NCI-H748 (cell line): ENCODE measurements around the gene CLIP4.

ENCODE experiments used
- DNase-seq: peaks from one replicate; lab custom pipeline; 2025; ENCODE audit not compliant: unreplicated experiment; lab: John Stamatoyannopoulos, UW

CLIP4 gene

DNA sequence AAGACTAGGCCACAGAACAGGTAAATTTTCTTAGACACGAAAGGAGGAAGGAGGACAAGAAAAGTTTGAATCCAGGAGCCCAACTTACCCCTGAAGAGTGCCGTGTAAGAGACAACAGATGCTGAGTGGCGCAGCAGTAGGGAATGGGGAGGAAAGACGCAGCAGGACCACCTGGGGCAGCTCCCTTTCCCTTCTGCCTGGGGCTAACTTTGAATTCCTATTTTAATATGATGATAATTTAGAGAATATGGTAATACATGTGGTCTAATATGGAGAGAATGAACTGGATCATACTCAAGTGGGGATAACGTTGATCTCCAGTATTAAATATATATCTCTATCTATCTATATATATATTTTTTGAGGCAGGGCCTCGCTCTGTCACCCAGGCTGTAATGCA is 69.3 kb downstream of the CLIP4 start:
- no peak for DNase-seq

DNA sequence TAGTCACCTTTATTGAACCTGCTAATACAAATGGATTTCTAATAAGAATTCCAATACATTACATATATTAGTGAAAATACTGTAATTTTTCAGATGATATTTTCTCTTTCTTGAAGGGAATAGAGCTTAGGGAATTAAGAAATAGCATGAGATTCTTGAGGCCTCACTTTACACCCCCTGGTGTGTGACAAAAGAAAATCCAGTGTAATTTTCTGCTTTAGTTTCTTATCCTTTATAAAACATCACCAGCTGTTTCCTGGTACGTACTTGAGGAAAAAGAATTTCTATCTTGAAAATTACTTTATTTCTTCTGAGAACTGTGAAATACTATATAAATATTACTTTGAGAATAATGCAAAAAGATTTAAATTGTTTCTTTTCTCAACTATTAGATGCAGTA is 71.6 kb downstream of the CLIP4 start:
- no peak for DNase-seq

DNA sequence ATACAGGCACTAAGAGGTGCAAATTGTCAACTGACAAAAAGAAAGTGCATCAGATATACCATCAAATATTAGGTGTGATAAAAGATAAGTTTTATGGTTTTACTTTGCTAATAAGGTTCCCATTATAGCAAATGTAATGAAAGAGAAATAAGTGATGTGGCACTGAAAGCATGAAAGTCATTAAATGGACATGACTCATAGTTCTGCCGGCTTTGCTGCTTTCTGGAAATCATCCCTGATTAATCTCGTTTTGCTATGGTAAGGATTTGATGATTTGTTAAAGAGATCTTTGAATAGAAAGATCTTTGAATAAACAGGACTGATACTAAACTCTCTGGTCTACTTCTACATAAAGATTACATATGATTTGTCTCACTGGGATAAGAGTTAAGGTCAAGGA is 72.7 kb downstream of the CLIP4 start:
- no peak for DNase-seq

DNA sequence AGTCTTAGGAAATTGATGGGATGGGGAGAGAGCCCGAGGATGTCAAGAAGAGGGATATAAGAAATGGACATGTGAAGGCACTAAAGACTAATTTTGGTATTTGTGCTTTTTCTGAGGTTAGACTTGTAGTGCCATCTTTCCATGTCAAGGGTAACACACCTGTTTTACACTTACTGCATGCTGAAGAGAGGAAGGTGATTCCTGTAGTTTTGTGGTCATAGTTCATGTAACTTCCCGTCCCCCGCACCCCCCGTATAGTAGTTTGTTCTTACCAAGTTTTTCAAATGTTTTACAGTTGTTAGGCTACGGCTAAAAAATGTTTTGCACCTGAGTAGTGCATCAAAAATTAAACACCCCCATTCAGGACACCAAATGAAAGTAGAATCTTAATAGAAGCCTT is 73.8 kb downstream of the CLIP4 start:
- no peak for DNase-seq

DNA sequence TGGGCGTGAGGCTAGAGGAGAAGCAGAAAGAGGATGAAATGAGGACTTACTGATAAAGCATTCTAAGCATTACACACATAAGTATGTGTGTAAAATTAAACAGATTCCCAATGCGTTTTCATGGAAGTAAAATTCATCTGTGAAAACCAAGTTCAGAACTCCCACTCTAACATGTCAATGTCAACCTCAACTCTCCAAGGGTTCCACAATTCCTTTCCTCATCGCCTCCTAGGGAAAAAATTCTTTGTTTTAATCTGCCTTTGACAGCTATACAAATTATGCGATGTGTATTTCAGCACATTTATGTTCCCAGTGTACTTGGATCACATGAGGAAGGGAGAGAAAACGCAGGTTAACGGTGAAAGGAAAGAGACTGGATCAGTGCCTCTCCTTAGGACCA is 76.6 kb downstream of the CLIP4 start:
- DNase-seq = no peak

DNA sequence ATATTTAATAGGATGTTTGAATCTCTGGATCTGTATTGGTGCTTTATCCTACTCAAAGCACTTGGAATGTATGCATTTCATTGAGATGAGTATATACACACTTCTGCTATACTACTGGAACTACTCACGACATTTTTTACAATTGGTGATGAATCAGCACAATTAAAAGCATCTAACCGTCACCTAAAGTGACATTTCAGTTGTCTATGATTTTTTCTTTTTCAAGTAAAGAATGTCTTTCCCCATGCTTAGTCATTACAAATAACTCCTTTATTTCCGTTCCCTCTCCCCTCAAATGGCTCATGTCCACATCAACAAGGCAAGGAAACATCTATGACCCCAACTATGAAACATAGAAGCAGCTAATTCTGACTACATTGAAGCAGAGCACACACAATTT is 77.3 kb downstream of the CLIP4 start:
- no peak for DNase-seq

DNA sequence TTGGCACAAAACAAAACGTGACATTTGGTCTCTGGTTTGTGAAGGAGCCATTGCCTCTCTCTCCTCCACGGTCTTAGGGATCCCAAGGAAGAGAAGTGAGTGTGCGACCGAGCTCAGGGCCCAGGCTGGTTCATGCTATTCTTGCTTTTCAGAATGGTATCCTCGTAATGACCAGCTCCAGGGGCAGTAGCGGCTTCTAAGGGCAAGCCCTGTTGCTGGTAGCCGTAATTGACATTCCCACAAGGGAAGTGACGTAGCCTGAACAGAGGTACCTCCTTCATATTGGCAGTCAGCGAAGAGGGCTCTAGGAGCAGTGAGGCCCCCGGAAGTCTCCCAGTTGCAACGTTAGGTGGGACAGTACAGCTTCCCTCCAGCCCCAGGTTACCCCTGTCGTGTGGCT is 77.9 kb downstream of the CLIP4 start:
- DNase-seq = no peak

DNA sequence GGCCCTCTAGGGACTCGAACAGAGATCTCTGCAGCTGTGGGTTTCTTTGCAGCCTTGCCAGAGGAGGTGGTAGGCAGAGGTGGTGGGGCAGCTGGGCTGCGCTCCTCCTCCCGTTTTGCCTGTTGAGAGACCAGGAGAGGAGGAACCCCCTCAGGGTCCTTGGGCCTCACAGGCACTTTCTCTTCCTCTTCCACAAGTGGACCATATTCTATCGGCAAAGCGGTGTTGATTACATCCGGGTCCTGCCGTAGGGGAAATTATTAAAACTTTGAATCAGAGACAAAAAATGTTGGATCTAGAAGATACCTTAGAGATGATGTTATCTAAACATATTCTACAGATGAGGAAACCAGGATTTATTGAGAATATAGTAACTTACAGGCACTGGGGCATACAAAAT is 78.5 kb downstream of the CLIP4 start:
- DNase-seq = no peak

DNA sequence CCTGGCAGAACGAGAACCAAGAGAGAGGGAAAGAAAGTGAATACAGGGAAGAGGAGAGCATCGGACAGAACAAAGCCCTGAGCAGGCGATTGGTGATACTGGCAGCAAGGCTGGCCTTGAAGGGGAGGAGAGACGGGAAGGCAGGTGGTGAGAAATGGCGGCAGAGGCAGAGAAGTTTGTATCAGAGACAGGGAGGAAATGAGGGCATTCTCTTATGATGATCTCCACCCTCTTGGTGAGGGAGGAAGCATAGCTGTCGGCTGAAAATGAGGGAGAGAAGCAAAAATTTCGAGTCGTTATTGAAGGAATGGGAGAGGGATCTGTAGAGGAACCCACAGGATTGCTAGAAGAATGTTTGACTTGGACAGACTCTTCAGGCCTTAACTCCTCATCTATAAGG is 80.6 kb downstream of the CLIP4 start:
- no peak for DNase-seq

DNA sequence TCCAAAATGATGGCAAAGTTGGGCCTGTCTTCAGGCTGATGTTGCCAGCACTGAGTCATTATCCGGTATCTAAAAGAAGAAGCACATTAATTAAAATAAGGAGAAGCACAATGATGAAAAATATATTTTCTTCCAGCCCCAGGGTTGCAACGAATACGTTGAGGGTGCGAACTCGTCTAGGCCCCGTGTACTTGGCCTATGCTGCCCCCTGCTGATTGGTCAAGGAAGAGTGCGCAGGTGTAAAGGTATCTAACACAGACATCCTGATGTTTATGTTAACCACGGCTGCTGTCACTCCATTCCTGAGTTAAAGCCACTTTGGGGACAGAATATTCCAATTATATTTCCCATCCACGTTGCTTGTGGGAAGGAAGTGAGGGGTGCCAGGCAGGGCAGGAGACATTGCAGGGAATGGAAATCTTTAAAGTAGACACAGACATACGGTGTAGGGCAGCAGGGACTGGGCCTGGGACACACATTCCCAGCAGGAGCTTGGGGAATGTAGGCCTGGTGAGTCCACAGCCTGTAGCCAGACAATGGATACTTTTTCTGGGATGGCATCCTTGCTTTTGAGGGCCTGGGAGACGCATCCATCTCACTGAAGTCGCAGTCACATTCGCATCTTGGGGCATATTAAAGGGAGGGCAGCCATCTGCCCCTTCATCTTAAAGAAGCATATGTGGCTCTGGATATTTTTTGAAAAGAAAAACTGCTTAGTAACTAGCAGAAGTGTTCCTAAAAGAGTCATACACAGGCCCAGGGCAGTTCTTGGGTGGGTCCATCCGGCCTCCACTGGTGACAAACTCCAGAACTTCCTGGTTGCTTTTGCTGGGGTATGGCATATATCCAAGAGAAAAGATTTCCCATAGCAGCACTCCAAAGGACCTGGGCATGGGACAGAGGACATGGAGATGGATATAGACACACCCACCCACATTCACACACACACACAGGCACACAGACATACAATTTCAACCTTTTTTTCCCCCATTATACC is 81.9 kb downstream of the CLIP4 start:
- DNase-seq = peak; percentile 46

DNA sequence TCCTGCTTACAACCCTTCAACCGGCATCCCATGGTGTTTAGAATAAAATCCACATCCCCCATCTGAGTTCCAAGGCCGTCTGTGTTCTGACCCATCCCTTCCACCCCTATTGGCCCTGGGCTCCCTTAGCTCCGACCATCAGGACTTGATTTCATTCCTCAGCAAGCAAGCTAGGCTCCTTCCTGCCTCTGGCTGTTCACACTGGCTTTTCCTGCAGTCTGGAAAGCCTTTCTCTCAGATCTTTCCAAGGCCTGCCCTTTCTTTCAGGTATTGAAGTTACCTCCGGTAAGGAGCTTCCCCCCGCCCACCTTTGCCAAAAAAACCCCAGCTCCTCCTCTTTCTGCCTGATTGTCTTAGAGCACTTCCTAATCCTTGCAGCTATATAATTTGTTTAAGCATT is 86.8 kb downstream of the CLIP4 start:
- no peak for DNase-seq

DNA sequence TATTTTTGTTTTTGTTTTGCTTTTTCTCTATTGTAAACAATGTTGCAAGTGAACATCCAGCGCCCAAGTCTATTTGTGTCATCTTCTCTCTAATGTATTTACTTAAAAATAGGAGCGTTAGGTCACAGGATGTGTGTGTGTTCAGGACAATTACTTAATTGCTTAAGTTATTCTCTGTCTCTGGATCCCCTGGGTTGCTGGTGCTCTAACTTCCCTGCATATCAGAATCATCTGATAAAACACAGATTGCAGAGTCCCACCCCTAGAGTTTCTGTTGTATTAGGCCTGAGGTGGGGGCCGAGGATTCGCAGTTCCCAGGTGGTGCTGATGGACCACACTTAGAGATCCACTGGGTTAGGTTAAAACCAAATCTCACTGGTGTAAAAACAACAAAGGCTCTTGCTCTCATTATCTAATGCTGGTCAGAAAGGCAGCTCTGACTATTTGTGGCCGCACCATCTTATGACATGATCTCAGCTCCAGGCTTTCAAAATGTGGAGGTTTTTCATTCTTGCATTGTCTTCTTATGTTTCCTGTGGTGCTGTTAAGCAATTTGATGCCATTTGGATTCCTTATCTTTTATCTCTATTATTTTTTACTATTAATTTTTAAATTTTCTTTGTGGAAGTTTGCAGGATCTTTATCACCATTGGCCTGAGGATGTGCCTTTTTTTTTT is 87.7 kb downstream of the CLIP4 start:
- DNase-seq = no peak

DNA sequence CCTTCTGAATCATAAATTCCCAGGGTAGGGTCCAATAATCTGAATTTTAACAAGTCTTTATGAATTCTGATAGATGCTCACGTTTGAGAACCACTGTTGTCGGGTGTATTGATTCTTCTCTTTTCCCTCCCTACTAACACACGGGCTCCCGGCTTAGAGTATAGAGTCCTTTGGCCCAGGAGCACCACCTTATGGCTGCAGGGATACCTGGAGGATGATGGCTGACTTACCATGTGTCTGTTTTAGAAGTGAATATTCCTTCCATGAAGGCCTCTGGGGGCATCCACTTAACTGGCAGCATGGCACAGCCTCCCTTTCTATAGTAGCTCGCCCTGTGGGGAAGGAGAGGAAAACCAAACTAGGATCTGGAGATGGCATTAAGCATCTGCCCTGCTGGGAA is 91.7 kb downstream of the CLIP4 start:
- no peak for DNase-seq

DNA sequence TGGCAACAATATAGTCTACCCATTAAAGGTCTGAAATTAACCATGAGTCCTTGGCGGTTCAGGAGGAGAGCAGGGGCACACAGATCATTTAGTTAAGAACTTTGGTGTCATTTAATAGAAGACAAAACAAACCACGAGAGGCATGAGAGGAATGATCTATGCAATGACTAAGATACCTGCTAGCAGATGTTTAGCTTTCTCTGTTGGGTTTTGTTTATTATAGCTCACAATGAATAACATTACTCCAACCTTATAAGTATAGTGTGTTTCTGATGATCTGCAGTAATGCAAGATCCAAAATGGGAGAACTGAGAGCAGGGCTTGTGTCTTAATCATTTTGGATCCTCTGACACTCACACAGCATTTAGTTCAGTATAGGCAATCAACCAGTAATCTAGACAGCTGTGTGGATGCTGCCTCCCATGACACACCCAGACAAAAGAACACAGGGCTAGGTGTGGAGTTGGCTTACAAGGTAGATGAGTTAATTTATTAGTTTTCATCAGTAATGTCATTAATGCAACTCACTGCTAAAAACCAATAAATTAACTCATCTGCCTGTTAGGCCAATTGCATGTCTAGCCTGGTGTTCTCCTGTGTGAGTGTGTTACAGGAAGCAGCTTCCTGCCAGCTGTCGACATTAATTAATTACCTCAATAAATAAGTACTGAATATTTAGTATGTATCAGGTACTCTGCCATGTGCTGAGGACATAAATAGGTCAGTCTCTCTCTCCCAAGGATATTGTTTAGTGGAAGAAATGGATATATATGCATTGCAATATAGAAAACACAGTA is 92.3 kb downstream of the CLIP4 start:
- DNase-seq = no peak

DNA sequence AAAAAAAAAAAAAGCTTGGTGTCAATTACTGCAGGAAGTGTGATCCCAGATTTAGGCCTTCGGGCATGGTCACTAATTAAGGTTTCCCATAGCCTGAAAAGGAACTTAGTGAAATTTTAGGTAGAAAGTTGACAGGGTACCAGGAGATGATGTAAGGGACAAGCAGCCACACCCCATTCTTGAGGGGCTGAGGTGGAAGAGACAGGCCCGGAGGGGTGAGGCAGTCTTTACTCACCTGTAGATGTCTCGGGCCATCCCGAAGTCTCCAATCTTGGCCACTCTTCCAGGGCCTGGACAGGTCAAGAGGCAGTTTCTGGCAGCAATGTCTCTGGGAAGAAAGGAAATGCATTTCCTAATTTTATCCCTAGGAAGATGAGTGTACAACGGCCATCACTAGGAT is 94.3 kb downstream of the CLIP4 start:
- no peak for DNase-seq

DNA sequence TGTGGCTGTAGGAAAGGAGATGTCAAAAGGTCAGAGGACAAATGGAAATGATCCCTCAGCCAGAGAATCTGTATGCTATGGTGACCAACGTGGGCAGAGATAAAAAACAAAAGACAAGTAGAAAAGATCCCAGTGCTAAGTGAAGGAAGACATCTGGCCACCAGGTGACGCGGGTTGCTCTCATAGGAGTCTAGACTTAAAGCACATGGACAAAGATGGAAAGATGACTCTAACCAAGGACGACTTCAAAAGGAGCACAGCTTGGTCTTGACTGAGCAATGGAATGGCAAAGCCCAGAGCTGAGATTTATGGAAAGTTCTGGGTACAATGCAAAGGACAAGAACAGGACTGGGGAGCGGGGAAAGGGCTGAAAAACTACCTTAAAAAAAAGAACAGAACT is 96.8 kb downstream of the CLIP4 start:
- no peak for DNase-seq

DNA sequence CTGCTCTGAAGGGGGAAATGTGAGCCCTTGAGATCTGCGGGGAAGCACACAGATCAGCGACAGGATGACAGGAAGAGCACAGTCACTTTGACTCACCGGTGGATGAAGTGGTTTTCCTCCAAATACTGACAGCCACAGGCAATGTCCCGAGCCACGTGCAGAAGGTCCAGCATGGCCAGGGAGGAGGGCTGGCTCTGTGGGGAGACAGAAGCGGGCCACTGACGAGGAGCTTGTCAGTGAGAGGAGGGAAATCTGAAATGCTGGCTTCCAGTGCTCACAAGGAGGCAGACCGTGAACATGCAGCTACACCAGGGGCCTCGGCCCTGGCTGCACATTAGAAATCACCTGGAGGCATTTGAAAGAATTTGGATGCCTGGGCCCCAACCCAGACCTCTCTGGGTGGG is 98.7 kb downstream of the CLIP4 start:
- no peak for DNase-seq

DNA sequence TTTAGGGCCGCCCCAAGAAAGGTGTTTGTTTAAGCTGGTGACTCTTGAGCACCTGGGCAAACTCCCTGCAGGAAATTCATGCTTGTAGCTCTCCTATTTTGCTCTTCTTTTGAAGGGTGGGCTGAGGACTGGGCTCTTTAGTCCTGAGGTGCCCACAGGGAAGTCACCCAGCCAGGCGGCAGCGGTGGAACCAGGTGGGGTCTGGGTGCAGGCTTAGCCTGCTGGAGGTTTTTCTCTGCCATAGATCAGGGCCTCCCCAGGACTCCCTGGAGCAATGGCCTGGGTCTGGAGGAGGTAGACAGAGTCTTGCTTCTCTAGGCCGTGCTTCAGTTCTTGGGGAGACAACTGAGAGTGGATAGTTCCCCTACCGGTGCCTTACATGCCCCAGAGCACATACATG is 99.9 kb downstream of the CLIP4 start:
- DNase-seq = no peak

DNA sequence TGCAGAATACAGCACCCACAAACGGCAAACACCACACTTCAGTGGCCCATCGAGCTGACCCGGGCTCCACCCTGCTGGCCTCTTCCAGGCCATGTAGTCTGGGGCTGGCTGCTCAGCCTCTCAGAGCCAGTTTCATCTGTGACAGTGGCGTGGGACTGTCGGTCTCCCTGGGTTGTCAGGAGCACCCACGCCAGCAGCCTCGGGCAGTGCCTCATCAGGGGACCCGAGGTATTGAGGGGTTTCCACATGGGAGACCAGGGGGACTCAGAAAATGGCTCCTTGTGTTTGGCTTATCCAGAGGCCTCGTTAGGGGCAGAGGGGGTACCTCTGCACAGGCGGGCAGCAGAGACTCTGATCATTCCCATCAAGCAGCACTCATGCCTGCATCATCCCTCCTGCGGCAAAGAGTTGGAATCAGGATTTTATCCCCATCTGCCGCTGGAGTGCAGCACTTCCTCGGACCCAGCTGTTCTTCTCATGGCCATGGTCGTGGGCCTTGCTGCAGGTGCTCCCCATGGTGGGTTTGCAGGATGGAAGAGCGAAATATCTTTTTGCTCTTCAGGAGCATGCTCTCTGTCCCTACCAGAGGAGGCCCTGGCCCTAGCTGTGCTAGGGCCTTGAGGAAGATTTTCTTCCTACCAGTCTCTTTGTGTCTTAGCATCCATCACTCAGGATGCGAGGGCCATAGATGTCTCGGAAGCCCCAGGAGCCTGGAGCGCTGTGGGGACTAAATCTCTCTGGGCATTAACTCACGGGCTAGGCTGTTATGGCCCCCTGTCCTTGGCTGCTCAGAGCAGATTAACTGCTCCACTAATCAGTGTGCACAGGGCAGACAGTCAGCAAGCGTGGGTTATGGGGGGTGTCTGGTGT is 100.8 kb downstream of the CLIP4 start:
- no peak for DNase-seq

DNA sequence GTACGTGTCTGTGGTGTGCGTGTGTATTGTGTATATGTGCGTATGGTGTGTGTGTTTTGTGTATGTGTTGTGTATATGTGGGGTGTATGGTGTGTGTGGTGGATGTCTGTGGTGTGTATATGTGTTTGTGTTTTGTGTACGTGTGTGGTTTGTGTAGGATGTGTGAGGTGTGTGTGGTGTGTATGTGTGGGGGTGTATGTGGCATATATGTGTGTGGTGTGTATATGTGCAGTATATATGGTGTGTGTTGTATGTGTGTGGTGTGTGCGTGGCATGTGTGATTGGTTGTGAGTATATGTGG is 101.3 kb downstream of the CLIP4 start:
- no peak for DNase-seq

DNA sequence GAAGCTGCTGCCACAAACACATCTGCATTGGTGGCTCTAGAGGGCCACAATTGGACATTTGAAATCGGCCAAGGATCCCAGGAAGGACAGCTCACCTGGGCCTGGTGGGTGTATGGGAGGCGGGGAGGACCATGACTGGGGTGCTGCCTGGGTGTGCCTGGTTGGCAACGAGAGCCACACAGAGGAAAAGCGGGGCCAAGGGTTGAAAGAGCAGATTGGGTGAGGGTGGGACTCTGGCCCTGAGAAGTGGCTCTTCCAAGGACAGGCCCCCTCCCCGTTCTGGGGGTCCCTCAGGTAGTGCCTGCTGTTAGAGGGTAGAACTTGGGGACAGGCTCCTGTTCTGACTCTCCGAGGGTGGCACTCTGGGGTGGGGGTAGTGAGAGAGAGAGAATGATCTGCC is 102.9 kb downstream of the CLIP4 start:
- no peak for DNase-seq
